Measurements from ENCODE around the gene B4GALT2. TPM values are rescaled to one million over a fixed set of nuclear protein-coding genes. Genes with fewer than 3 reads are reported as not detected.

The B4GALT2 gene
- total and polyA plus RNA-seq, 8 donors: 15.2 to 37.4 (median 22.5) TPM

DNA sequence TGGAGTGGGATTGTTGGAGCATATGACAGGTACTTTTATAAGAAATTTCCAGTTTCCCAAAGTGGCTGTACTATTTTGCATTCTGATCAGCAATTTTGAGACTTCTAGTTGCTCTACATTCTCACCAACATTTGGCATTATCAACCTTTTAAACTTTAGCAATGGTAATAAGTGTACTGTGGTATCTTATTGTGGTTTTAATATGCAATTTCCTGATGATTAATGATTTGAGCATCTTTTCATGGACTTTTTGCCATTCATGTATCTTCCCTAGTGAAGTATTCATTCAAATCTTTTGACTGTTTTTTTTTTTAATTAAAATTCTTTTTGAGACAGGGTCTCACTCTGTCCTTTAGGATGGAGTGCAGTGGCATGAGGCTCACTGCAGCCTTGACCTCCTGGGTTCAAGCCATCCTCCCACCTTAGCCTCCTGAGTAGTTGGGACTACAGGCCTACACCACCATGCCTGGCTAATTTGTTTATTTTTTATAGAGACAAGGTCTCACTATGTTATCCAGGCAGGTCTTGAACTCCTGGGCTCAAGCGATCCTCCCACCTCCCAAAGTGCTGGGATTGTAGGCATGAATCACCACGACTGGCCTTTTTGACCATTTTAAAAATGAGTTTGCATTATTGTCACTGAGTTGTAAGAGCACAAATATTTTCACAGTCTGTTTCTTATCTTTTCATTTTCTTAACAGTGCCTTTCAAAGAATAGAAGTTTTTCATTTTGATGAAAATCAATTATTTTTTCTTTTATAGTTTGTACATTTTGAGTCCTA is 60.1 kb downstream of the B4GALT2 start:
- TF ChIP-seq, protein P1, sequence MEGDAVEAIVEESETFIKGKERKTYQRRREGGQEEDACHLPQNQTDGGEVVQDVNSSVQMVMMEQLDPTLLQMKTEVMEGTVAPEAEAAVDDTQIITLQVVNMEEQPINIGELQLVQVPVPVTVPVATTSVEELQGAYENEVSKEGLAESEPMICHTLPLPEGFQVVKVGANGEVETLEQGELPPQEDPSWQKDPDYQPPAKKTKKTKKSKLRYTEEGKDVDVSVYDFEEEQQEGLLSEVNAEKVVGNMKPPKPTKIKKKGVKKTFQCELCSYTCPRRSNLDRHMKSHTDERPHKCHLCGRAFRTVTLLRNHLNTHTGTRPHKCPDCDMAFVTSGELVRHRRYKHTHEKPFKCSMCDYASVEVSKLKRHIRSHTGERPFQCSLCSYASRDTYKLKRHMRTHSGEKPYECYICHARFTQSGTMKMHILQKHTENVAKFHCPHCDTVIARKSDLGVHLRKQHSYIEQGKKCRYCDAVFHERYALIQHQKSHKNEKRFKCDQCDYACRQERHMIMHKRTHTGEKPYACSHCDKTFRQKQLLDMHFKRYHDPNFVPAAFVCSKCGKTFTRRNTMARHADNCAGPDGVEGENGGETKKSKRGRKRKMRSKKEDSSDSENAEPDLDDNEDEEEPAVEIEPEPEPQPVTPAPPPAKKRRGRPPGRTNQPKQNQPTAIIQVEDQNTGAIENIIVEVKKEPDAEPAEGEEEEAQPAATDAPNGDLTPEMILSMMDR (IDR thresholded peaks at IDR 0.05): no peak
- TF ChIP-seq POLR2AphosphoS5 (IDR thresholded peaks at IDR 0.05) (no peak), EP300 (IDR thresholded peaks at IDR 0.05) (no peak), POLR2A (IDR thresholded peaks at IDR 0.05) (no peak)
- Histone ChIP-seq H3K27ac (no peak overlapping the region), H3K4me3 (no peak overlapping the region), H3K27me3 (peaks cover 0 to 8% (median 0%) of the 10 kb centered on the region in 3 donors), H3K4me1 (peaks cover 9 to 31% (median 18%) of the 10 kb centered on the region in 4 donors), H3K9me3 (no peaks in the 10 kb centered on the region), H3K36me3 (no peaks in the 10 kb centered on the region)
- WGBS, 5 donors: 58 to 76% (median 65%) methylated on average over 2 of the region's 2 CpGs
- DNase-seq: no peak
- intact Hi-C loops (cut with DNase I; ENCODE audit: low total_unique reads): no loop called here

DNA sequence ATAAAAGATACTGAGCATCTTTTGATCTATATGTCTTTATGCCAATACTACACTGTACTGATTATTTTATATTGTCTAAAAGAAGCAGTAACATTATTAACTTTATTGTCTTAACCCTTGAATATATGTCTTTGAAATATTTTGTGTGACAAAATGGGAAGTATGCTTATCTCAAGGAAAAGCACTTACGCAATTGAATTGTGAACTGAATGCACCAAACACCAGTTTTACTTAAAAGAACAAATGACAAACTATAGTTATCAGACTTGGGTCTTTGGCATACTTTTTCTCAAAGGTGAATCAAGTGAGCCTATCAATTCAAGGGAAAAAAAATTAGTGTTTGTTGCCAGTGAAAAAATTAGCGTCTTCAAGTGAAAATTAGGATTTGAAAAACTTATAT is 61.4 kb downstream of the B4GALT2 start:
- H3K36me3 ChIP-seq: no peaks in the 10 kb centered on the region
- H3K27ac ChIP-seq: no peak overlapping the region
- TF ChIP-seq EP300 (IDR thresholded peaks at IDR 0.05) (no peak), POLR2A (IDR thresholded peaks at IDR 0.05) (no peak), POLR2AphosphoS5 (IDR thresholded peaks at IDR 0.05) (no peak)
- TF ChIP-seq, protein P1 (IDR thresholded peaks at IDR 0.05): no peak
- intact Hi-C loops (cut with DNase I; ENCODE audit: low total_unique reads): no loop called here
- no peak overlapping the region for H3K4me3 ChIP-seq
- 66 to 84% (median 74%) methylated on average over 2 of the region's 2 CpGs for WGBS, 5 donors
- H3K9me3 ChIP-seq: no peaks in the 10 kb centered on the region
- peaks cover 0 to 8% (median 0%) of the 10 kb centered on the region in 3 donors for H3K27me3 ChIP-seq
- no peak for DNase-seq
- peaks cover 9 to 19% (median 14%) of the 10 kb centered on the region in 4 donors for H3K4me1 ChIP-seq

Other genes with a start within 250 kb of the B4GALT2 start
- gene ARTN, start 45.4 kb upstream of the B4GALT2 start, total RNA-seq: 1 to 10 TPM in 2 of 5 donors, not detected in 3; 1.2 to 4.0 TPM
- gene ARTN, start 45.4 kb upstream of the B4GALT2 start, polyA plus RNA-seq: 1 to 10 TPM in 1 of 3 donors, under 1 TPM in 1, not detected in 1; 0.44 to 4.8 TPM
- 10 to 100 TPM in 3 of 5 donors, 1 to 10 TPM in 2; 6.2 to 54.5 (median 15.9) TPM for gene IPO13, start 32.3 kb upstream of the B4GALT2 start, total RNA-seq
- 10 to 100 TPM; 14.2 to 26.5 (median 22.6) TPM for gene IPO13, start 32.3 kb upstream of the B4GALT2 start, polyA plus RNA-seq
- 10 to 100 TPM in 4 of 5 donors, 1 to 10 TPM in 1; 6.4 to 93.2 (median 26.8) TPM for gene DPH2, start 9.2 kb upstream of the B4GALT2 start, total RNA-seq
- gene DPH2, start 9.2 kb upstream of the B4GALT2 start, polyA plus RNA-seq: 10 to 100 TPM; 10.2 to 13.7 (median 11.6) TPM
- gene ATP6V0B, start 4.2 kb upstream of the B4GALT2 start, total RNA-seq: 100 to 1,000 TPM in 1 of 5 donors, 10 to 100 TPM in 4; 32.1 to 142 (median 85.2) TPM
- 100 to 1,000 TPM in 2 of 3 donors, 10 to 100 TPM in 1; 94.7 to 188 (median 162) TPM for gene ATP6V0B, start 4.2 kb upstream of the B4GALT2 start, polyA plus RNA-seq
- gene CCDC24, start 12.4 kb downstream of the B4GALT2 start, total RNA-seq: 10 to 100 TPM in 2 of 5 donors, 1 to 10 TPM in 3; 1.2 to 32.4 (median 6.7) TPM
- 10 to 100 TPM in 2 of 3 donors, 1 to 10 TPM in 1; 5.3 to 16.7 (median 14.6) TPM for gene CCDC24, start 12.4 kb downstream of the B4GALT2 start, polyA plus RNA-seq
- 10 to 100 TPM in 1 of 5 donors, 1 to 10 TPM in 3, not detected in 1; 1.3 to 40.8 (median 1.9) TPM for gene SLC6A9, start 52.3 kb downstream of the B4GALT2 start, total RNA-seq
- 1 to 10 TPM; 1.1 to 5.7 (median 4.3) TPM for gene SLC6A9, start 52.3 kb downstream of the B4GALT2 start, polyA plus RNA-seq
- gene KLF17, start 139.6 kb downstream of the B4GALT2 start, total RNA-seq: not detected
- under 1 TPM in 1 of 3 donors, not detected in 2; 0.25 TPM for gene KLF17, start 139.6 kb downstream of the B4GALT2 start, polyA plus RNA-seq
- gene KLF18, start 162.4 kb downstream of the B4GALT2 start, total RNA-seq: not detected
- not detected for gene KLF18, start 162.4 kb downstream of the B4GALT2 start, polyA plus RNA-seq
- gene DMAP1, start 234.3 kb downstream of the B4GALT2 start, total RNA-seq: 100 to 1,000 TPM in 1 of 5 donors, 10 to 100 TPM in 4; 29.7 to 141 (median 90.6) TPM
- 10 to 100 TPM; 35.2 to 65.1 (median 49.7) TPM for gene DMAP1, start 234.3 kb downstream of the B4GALT2 start, polyA plus RNA-seq